Body of pancreas (tissue), 4 donors: ENCODE measurements around the gene GNRHR.

Experiments used
- CTCF ChIP-seq, 7 experiments: fragments of 450-650 bp in 4 of 7; fragments of 200-600 bp in 3 of 7; sonication (generic) in 3 of 7; IDR thresholded peaks; one replicate each; pipeline ENCODE4 v1.5.1; 2016 to 2019; ENCODE audit warnings: antibody characterized with exemption in 7 of 7
- POLR2A ChIP-seq, 3 donors: fragments of 450-650 bp; IDR thresholded peaks; one replicate each; pipeline ENCODE4 v1.6.1; 2016; ENCODE audit warnings: antibody characterized with exemption in 3 of 3, mild to moderate bottlenecking in 2 of 3

DNA sequence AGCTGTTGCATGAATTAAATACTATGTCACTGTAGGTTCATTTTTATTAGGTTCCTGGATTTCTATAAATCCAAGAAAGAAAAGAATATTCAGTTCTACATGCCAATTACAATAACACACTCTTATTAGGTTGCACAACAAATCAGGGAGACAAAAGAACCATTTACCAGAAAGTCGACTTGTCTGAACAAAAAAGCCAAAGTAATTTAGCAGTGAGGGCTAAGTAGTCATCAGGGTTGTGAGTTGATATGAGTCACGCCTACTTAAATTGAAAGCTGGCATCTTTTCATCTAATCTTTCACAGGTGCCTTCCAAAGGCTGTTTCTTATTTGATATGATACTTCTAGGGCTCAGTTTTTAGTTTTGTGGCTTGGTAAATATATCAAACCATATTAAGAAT is 25.4 kb upstream of the GNRHR start:
- no peak for TF ChIP-seq CTCF (IDR thresholded peaks at IDR 0.05)
- TF ChIP-seq POLR2A (IDR thresholded peaks at IDR 0.05): no peak
